K562 (cell line): ENCODE results near the gene KLHL18. TPM values are rescaled to one million over a fixed set of nuclear protein-coding genes. Genes with fewer than 3 reads are reported as not detected.

Source experiments
- ATAC-seq: fragments of 200-7000 bp; cut with Tn5 transposase; 3 replicates; pipeline ENCODE4 v1.9.1; 2020; ENCODE audit warnings: moderate library complexity
- BruUV-seq: library from RNA; stranded (reverse); fragments of 400-500 nt; replicated peaks from 2 replicates; lab custom pipeline; 2021; lab: Mats Ljungman, UMichigan
- CTCF ChIA-PET: fragments of 300-600 bp; formaldehyde crosslinking; extraction: SDS; loops from one replicate; lab custom pipeline; 2021; ENCODE audit warnings: low intra/inter-chr PET ratio; lab: Yijun Ruan, JAX
- POLR2A ChIA-PET: fragments of 300-600, 350-650 bp; sonication (Branson Sonifier 250); formaldehyde crosslinking; extraction: SDS; loops from one replicate; lab custom pipeline; 2021; ENCODE audit warnings: antibody characterized with exemption, inconsistent platforms; lab: Yijun Ruan, JAX
- DNase-seq, 4 experiments: peaks; one replicate each; pipeline versions ENCODE4 v3.0.0 to v3.0.0-alpha.2; 2011 to 2018; ENCODE audit warnings: low spot score in 3 of 4, mixed read lengths in 3 of 4; ENCODE audit errors: extremely low read depth in 1 of 4
- FAIRE-seq: peaks from 2 replicates; lab custom pipeline; 2011; peaks lifted over from hg19 to GRCh38; lab: Jason Lieb, UNC
- H2AFZ ChIP-seq: 2 replicates; pipeline ENCODE4 v1.6.0; 2011; ENCODE audit warnings: low read depth, low read length, control low read depth, inconsistent platforms
- H3K27ac ChIP-seq: fragments of 200-600 bp; 3 replicates; pipeline ENCODE4 v1.8.0; 2011; ENCODE audit warnings: low read depth, mild to moderate bottlenecking, control low read depth, inconsistent platforms, low read length, moderate library complexity, mixed read lengths; ENCODE audit errors: extremely low read depth
- H3K27me3 ChIP-seq, 2 experiments: fragments of 300-600 bp in 1 of 2; 2 replicates in 1 of 2; 3 replicates in 1 of 2; pipeline versions ENCODE4 v1.6.0 to v1.8.0; 2011; ENCODE audit warnings: inconsistent platforms in 2 of 2, low read length in 2 of 2, mild to moderate bottlenecking in 1 of 2, mixed read lengths in 1 of 2, moderate library complexity in 1 of 2; ENCODE audit not compliant: control insufficient read depth in 2 of 2, insufficient read depth in 2 of 2
- H3K36me3 ChIP-seq: fragments of 300-600 bp; 3 replicates; pipeline ENCODE4 v1.8.0; 2011; ENCODE audit warnings: mild to moderate bottlenecking, low read length, inconsistent platforms; ENCODE audit not compliant: control insufficient read depth, insufficient read depth
- H3K4me1 ChIP-seq, 2 experiments: fragments of 200-600 bp in 1 of 2; replicated peaks in 1 of 2; 2 replicates in 1 of 2; 3 replicates in 1 of 2; pipeline versions ENCODE4 v1.5.1 to v1.8.0; 2011; ENCODE audit warnings: inconsistent platforms in 2 of 2, low read length in 2 of 2, mild to moderate bottlenecking in 1 of 2, mixed read lengths in 1 of 2, moderate library complexity in 1 of 2; ENCODE audit not compliant: control insufficient read depth in 2 of 2, insufficient read depth in 2 of 2
- H3K4me2 ChIP-seq: 2 replicates; pipeline ENCODE4 v1.6.1; 2011; ENCODE audit warnings: low read length, control low read depth, inconsistent platforms, mixed read lengths; ENCODE audit not compliant: insufficient read depth
- H3K4me3 ChIP-seq: fragments of 200-600 bp; sonication (generic), shearing (Covaris generic); 2 replicates; pipeline ENCODE4 v1.5.1; 2016; ENCODE audit warnings: control low read depth, inconsistent platforms
- H3K79me2 ChIP-seq: fragments of 200-600 bp; 3 replicates; pipeline ENCODE4 v1.8.0; 2011; ENCODE audit warnings: low read length, inconsistent platforms; ENCODE audit not compliant: control insufficient read depth, insufficient read depth
- H3K9ac ChIP-seq, 2 experiments: 2 replicates each; pipeline versions ENCODE4 v1.6.0 to v1.6.1; 2011; ENCODE audit warnings: low read depth in 2 of 2, low read length in 2 of 2, control low read depth in 1 of 2, inconsistent platforms in 1 of 2, mild to moderate bottlenecking in 1 of 2, mixed read lengths in 1 of 2; ENCODE audit not compliant: insufficient read depth in 1 of 2
- H3K9me1 ChIP-seq: one replicate; pipeline ENCODE4 v1.6.0; 2011; ENCODE audit warnings: inconsistent platforms, mild to moderate bottlenecking, low read length, moderate library complexity; ENCODE audit not compliant: control insufficient read depth, insufficient read depth
- H3K9me3 ChIP-seq: replicated peaks from 2 replicates; pipeline ENCODE4 v1.5.1; 2011; ENCODE audit warnings: low read depth, low read length, inconsistent platforms; ENCODE audit not compliant: control insufficient read depth, insufficient read depth
- H4K20me1 ChIP-seq: replicated peaks from 2 replicates; pipeline ENCODE4 v1.6.1; 2011; ENCODE audit warnings: low read length, inconsistent platforms, mixed read lengths; ENCODE audit not compliant: control insufficient read depth, insufficient read depth
- SMARCA5 ChIP-seq: fragments of 450-650 bp; IDR thresholded peaks from 2 replicates; pipeline ENCODE4 v1.6.1; 2016
- ZNF121 ChIP-seq: sonication (generic); formaldehyde crosslinking; conservative IDR thresholded peaks from 2 replicates; pipeline ENCODE4 v1.8.0; 2022; ENCODE audit warnings: missing genetic modification reagents
- WGBS: fragments of 100-300 bp; shearing (Covaris generic); methylation state at CpG from one replicate; pipeline ENCODE4 v1.1.6; 2016; ENCODE audit warnings: low coverage, mixed read lengths; ENCODE audit not compliant: insufficient coverage; ENCODE audit errors: missing lambda C conversion rate; 5-methylcytosine and 5-hydroxymethylcytosine counted together
- in situ Hi-C: fragments of 300-500 bp; cut with MboI; formaldehyde crosslinking; loops from 4 replicates; pipeline ENCODE4 v1.15.0; 2018; ENCODE audit warnings: inconsistent platforms, mixed read lengths
- intact Hi-C: fragments of 100-400 bp; cut with micrococcal nuclease; formaldehyde crosslinking; loops from 2 replicates; pipeline ENCODE4 v1.14.2; 2022
- polyA plus RNA-seq, 8 experiments: library from polyadenylated mRNA; depleted of rRNA in 4 of 8; stranded (reverse) in 5 of 8; unstranded in 3 of 8; fragments of >200 nt; fragmentation: Nextera tagmentation in 2 of 8; fragmentation: Illumina TruSeq in 1 of 8; extraction: Ambion mirVana in 2 of 8; extraction: Trizol in 1 of 8; gene quantifications; 2 replicates each; pipeline versions ENCODE4 v1.2.1 to v1.2.3, GENCODE V29; 2011 to 2014; ENCODE audit warnings: inconsistent platforms in 1 of 8, missing spikeins in 1 of 8
- total RNA-seq, 7 experiments: library from RNA; depleted of rRNA in 6 of 7; stranded (reverse); fragments of >200 nt in 6 of 7; fragmentation: Illumina TruSeq in 2 of 7; extraction: Trizol in 2 of 7; gene quantifications; 2 replicates each; pipeline versions ENCODE4 v1.2.1 to v1.2.3, GENCODE V29; 2011 to 2021; ENCODE audit warnings: low replicate concordance in 1 of 7
- TF ChIP-seq, protein P1 (sequence below): fragments of 450-650 bp; formaldehyde crosslinking; IDR thresholded peaks from 2 replicates; pipeline ENCODE4 v1.4.0; 2022; ENCODE audit warnings: missing genetic modification characterization
- TF ChIP-seq, protein P2 (sequence below): sonication (generic); formaldehyde crosslinking; IDR thresholded peaks from 2 replicates; pipeline ENCODE4 v1.8.0; 2023; ENCODE audit warnings: mild to moderate bottlenecking, missing genetic modification reagents

The KLHL18 gene
- total and polyA plus RNA-seq, 9 of the 15 experiments (the other 6 are each of a cell fraction or from before 2014, with no cell fraction given): 26.7 to 97.5 (median 48.7) TPM

DNA sequence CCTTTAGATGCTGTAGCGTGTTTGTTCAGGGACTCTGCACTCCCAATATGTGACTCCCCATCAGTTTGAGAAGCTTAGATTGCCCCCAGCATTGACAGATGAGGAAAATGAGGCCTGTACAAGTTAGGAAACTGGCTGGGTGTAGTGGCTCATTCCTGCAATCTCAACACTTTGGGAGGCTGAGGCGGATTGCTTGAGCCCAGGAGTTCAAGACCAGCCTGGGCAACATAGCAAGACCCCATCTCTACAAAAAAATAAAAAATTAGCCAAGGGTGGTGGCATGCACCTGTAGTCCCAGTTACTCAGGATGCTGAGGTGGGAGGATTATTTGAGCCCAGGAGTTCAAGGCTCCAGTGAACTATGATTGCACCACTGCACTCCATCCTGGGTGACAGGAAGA lies 84.1 kb downstream of the KLHL18 start:
- Histone ChIP-seq H3K9ac (no peak overlapping the region), H3K79me2 (no peaks in the 10 kb centered on the region), H3K4me3 (no peak overlapping the region), H2AFZ (no peak overlapping the region), H3K9me1 (no peaks in the 10 kb centered on the region), H3K27me3 (no peaks in the 10 kb centered on the region), H3K4me1 (0 out of 5 replicates have a peak, but pooled peaks cover 0 to 3% of the 10 kb centered on the region in 2 experiments), H3K36me3 (no peaks in the 10 kb centered on the region), H3K27ac (no peak overlapping the region), H3K4me2 (no peak overlapping the region), H3K9me3 (no peaks in the 10 kb centered on the region), H4K20me1 (no peaks in the 10 kb centered on the region)
- DNase-seq: no peak
- ChIA-PET CTCF (no interaction called here), POLR2A (interaction anchor here (0.7 to 1.0 kb wide), 2 partner anchors 10 to 88 kb away, joined by 3 read pairs; no protein-coding TSS in a partner anchor)
- intact Hi-C loops (no loop called here), in situ Hi-C loops (no loop called here)
- ATAC-seq: no peak
- BruUV-seq: no TSS peak
- TF ChIP-seq ZNF121 (CRISPR knock-in tag): peak; percentile 88
- TF ChIP-seq, protein P1, sequence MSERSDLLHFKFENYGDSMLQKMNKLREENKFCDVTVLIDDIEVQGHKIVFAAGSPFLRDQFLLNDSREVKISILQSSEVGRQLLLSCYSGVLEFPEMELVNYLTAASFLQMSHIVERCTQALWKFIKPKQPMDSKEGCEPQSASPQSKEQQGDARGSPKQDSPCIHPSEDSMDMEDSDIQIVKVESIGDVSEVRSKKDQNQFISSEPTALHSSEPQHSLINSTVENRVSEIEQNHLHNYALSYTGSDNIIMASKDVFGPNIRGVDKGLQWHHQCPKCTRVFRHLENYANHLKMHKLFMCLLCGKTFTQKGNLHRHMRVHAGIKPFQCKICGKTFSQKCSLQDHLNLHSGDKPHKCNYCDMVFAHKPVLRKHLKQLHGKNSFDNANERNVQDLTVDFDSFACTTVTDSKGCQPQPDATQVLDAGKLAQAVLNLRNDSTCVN (CRISPR knock-in tag): no peak
- 60% methylated on average over 2 of the region's 2 CpGs for WGBS
- FAIRE-seq: no peak

DNA sequence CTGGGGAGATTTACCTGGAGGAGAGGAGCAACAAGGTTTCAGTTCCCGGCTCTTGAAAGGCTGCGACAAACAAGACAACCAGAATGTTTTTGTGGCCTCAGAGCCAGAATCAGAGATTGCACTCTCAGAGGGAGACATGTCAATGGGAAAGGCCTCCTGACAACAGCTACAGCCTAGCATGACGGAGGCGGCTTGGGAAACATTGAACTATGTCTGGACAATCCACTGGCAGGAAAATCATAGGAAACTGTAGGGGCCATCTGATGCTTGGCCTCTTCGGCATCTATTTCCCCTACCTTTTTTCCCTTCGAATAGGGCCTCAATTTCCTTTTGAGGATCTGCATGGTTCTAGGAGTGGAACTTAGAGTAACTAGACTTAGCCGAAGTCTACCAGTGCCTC lies 84.9 kb downstream of the KLHL18 start:
- no peak overlapping the region for H3K4me3 ChIP-seq
- no peak overlapping the region for H3K27ac ChIP-seq
- in situ Hi-C loops (no loop called here), intact Hi-C loops (no loop called here)
- no peak overlapping the region for H3K4me2 ChIP-seq
- no peaks in the 10 kb centered on the region for H3K79me2 ChIP-seq
- CTCF ChIA-PET: no interaction called here
- ATAC-seq (no peak), FAIRE-seq (no peak), DNase-seq (no peak)
- H3K9me1 ChIP-seq: no peaks in the 10 kb centered on the region
- POLR2A ChIA-PET: interaction anchor here (1.5 kb wide), 1 partner anchor 12 kb away, joined by 9 read pairs; no protein-coding TSS in a partner anchor
- no peaks in the 10 kb centered on the region for H4K20me1 ChIP-seq
- 74% methylated on average over 7 of the region's 7 CpGs for WGBS
- H3K9ac ChIP-seq: no peak overlapping the region
- no peaks in the 10 kb centered on the region for H3K9me3 ChIP-seq
- H3K4me1 ChIP-seq: 0 out of 5 replicates have a peak, but pooled peaks cover 0 to 3% of the 10 kb centered on the region in 2 experiments
- H3K36me3 ChIP-seq: no peaks in the 10 kb centered on the region
- no peak overlapping the region for H2AFZ ChIP-seq
- BruUV-seq: no TSS peak
- H3K27me3 ChIP-seq: no peaks in the 10 kb centered on the region
- TF ChIP-seq, protein P2, sequence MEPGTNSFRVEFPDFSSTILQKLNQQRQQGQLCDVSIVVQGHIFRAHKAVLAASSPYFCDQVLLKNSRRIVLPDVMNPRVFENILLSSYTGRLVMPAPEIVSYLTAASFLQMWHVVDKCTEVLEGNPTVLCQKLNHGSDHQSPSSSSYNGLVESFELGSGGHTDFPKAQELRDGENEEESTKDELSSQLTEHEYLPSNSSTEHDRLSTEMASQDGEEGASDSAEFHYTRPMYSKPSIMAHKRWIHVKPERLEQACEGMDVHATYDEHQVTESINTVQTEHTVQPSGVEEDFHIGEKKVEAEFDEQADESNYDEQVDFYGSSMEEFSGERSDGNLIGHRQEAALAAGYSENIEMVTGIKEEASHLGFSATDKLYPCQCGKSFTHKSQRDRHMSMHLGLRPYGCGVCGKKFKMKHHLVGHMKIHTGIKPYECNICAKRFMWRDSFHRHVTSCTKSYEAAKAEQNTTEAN (CRISPR knock-in tag): no peak
- no peak for TF ChIP-seq SMARCA5
